ENCODE results near the gene DPH7.

DPH7 gene

GRCh38 chr9:137583347-137583746 lies 4.6 kb upstream of the DPH7 start:
- no peak for DNase-seq (ENCODE audit: low spot score)
- no peak for TF ChIP-seq CTCF (IDR thresholded peaks at IDR 0.05; ENCODE audit: extremely low read depth, missing control alignments)

GRCh38 chr9:137582286-137582860 lies 3.6 kb upstream of the DPH7 start:
- TF ChIP-seq CTCF (IDR thresholded peaks at IDR 0.05; ENCODE audit: extremely low read depth, missing control alignments), result no peak
- no peak for DNase-seq (ENCODE audit: low spot score)

- DNase-seq (ENCODE audit: low spot score), result no peak
- no peak for TF ChIP-seq CTCF (IDR thresholded peaks at IDR 0.05; ENCODE audit: extremely low read depth, missing control alignments)
Measured at GRCh38 chr9:137581361-137582285, 2.9 kb upstream of the DPH7 start.

- DNase-seq (ENCODE audit: low spot score), result no peak
- no peak for TF ChIP-seq CTCF (IDR thresholded peaks at IDR 0.05; ENCODE audit: extremely low read depth, missing control alignments)
Measured at GRCh38 chr9:137580954-137581322, 2.2 kb upstream of the DPH7 start.

GRCh38 chr9:137580209-137580953 lies 1.7 kb upstream of the DPH7 start:
- no peak for TF ChIP-seq CTCF (IDR thresholded peaks at IDR 0.05; ENCODE audit: extremely low read depth, missing control alignments)
- DNase-seq (ENCODE audit: low spot score), result no peak

- DNase-seq (ENCODE audit: low spot score), result no peak
- TF ChIP-seq CTCF (IDR thresholded peaks at IDR 0.05; ENCODE audit: extremely low read depth, missing control alignments), result no peak
Measured at GRCh38 chr9:137579259-137579604, 507 bp upstream of the DPH7 start.
